Measurements from ENCODE around the gene STEAP3. TPM values are rescaled to one million over a fixed set of nuclear protein-coding genes. Genes with fewer than 3 reads are reported as not detected.

Gene STEAP3
- total RNA-seq, 1 experiment from 2014 or later: 24.0 TPM

DNA sequence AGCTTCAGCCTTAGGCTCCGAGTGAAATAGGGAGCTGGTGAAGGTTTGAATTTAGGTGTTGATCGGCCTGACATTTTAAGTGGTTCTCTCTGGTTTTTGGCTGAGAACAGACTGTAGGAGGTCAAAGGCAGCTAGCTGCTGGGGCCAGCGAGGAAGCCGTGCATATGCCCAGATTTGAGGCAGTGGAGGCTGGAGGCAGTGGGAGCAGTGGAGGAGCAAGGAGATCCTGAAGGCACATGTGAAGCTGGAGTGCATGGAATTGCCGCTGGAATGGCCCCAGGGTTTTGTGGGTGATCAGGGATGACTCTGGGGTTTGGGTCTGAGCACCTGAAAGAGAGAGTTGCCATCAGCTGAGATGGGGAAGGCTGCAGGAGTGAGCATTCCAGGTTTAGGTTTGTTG, 25.1 kb downstream of the STEAP3 start (continued):
- TF ChIP-seq, protein P1, sequence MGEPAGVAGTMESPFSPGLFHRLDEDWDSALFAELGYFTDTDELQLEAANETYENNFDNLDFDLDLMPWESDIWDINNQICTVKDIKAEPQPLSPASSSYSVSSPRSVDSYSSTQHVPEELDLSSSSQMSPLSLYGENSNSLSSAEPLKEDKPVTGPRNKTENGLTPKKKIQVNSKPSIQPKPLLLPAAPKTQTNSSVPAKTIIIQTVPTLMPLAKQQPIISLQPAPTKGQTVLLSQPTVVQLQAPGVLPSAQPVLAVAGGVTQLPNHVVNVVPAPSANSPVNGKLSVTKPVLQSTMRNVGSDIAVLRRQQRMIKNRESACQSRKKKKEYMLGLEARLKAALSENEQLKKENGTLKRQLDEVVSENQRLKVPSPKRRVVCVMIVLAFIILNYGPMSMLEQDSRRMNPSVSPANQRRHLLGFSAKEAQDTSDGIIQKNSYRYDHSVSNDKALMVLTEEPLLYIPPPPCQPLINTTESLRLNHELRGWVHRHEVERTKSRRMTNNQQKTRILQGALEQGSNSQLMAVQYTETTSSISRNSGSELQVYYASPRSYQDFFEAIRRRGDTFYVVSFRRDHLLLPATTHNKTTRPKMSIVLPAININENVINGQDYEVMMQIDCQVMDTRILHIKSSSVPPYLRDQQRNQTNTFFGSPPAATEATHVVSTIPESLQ (CRISPR knock-in tag; IDR thresholded peaks at IDR 0.05): no peak
- TF ChIP-seq TEAD1 (CRISPR knock-in tag; IDR thresholded peaks at IDR 0.05) (no peak), FOXP1 (CRISPR knock-in tag; IDR thresholded peaks at IDR 0.05; ENCODE audit: borderline replicate concordance) (no peak), ZNF317 (CRISPR knock-in tag; IDR thresholded peaks at IDR 0.05; ENCODE audit: borderline replicate concordance, low read depth) (no peak), CREB1 (CRISPR knock-in tag; IDR thresholded peaks at IDR 0.05) (no peak)
- TF ChIP-seq, protein P2, sequence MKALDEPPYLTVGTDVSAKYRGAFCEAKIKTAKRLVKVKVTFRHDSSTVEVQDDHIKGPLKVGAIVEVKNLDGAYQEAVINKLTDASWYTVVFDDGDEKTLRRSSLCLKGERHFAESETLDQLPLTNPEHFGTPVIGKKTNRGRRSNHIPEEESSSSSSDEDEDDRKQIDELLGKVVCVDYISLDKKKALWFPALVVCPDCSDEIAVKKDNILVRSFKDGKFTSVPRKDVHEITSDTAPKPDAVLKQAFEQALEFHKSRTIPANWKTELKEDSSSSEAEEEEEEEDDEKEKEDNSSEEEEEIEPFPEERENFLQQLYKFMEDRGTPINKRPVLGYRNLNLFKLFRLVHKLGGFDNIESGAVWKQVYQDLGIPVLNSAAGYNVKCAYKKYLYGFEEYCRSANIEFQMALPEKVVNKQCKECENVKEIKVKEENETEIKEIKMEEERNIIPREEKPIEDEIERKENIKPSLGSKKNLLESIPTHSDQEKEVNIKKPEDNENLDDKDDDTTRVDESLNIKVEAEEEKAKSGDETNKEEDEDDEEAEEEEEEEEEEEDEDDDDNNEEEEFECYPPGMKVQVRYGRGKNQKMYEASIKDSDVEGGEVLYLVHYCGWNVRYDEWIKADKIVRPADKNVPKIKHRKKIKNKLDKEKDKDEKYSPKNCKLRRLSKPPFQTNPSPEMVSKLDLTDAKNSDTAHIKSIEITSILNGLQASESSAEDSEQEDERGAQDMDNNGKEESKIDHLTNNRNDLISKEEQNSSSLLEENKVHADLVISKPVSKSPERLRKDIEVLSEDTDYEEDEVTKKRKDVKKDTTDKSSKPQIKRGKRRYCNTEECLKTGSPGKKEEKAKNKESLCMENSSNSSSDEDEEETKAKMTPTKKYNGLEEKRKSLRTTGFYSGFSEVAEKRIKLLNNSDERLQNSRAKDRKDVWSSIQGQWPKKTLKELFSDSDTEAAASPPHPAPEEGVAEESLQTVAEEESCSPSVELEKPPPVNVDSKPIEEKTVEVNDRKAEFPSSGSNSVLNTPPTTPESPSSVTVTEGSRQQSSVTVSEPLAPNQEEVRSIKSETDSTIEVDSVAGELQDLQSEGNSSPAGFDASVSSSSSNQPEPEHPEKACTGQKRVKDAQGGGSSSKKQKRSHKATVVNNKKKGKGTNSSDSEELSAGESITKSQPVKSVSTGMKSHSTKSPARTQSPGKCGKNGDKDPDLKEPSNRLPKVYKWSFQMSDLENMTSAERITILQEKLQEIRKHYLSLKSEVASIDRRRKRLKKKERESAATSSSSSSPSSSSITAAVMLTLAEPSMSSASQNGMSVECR (CRISPR knock-in tag; IDR thresholded peaks at IDR 0.05; ENCODE audit: borderline replicate concordance): no peak

DNA sequence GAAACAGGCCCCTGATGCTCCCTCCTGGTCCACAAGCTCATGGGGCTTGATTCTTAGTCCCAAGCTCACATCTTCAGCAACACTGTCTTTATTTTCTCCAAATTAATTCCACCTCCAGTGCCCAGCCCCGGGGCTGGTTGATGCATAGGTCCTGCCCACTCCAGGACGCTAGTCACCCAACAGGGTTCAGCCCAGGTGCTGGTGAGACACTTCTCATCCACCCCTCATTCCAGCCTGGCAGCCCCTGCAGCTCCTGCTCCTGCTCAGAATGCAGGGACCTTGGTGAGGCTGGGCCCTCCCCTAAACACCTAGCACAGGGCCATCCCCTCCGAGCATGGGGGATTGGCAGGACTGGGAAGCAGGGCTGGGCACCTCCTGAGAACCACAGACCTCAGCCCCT, 25.7 kb downstream of the STEAP3 start:
- H3K4me3 Mint-ChIP-seq: no peak overlapping the region
- ChIA-PET POLR2A (interaction anchor here (0.5 kb wide), 1 partner anchor 90 kb away, joined by 12 read pairs; no protein-coding TSS in a partner anchor), CTCF (no interaction called here)
- no peak for ATAC-seq
- no peaks in the 10 kb centered on the region; the same call in 1 of the 2 replicates for H3K27me3 Mint-ChIP-seq (ENCODE audit: low read depth)
- peaks cover 38% of the 10 kb centered on the region for H3K36me3 Mint-ChIP-seq
- H3K27ac Mint-ChIP-seq: no peak overlapping the region
- H3K4me1 Mint-ChIP-seq: 0 out of 2 replicates have a peak, but pooled peaks cover 3% of the 10 kb centered on the region
- peaks cover 5% of the 10 kb centered on the region; the same call in 1 of the 2 replicates for H3K9me3 Mint-ChIP-seq
- TF ChIP-seq ETV6 (CRISPR knock-in tag; IDR thresholded peaks at IDR 0.05) (no peak), GRHL2 (CRISPR knock-in tag; IDR thresholded peaks at IDR 0.05; ENCODE audit: insufficient replicate concordance, severe bottlenecking) (no peak), TCF7 (CRISPR knock-in tag; IDR thresholded peaks at IDR 0.05; ENCODE audit: low read depth) (no peak), ZNF317 (CRISPR knock-in tag; IDR thresholded peaks at IDR 0.05; ENCODE audit: borderline replicate concordance, low read depth) (no peak), SMAD4 (CRISPR knock-in tag; IDR thresholded peaks at IDR 0.05) (no peak), ATF1 (CRISPR knock-in tag; IDR thresholded peaks at IDR 0.05) (no peak)
- TF ChIP-seq, protein P3, sequence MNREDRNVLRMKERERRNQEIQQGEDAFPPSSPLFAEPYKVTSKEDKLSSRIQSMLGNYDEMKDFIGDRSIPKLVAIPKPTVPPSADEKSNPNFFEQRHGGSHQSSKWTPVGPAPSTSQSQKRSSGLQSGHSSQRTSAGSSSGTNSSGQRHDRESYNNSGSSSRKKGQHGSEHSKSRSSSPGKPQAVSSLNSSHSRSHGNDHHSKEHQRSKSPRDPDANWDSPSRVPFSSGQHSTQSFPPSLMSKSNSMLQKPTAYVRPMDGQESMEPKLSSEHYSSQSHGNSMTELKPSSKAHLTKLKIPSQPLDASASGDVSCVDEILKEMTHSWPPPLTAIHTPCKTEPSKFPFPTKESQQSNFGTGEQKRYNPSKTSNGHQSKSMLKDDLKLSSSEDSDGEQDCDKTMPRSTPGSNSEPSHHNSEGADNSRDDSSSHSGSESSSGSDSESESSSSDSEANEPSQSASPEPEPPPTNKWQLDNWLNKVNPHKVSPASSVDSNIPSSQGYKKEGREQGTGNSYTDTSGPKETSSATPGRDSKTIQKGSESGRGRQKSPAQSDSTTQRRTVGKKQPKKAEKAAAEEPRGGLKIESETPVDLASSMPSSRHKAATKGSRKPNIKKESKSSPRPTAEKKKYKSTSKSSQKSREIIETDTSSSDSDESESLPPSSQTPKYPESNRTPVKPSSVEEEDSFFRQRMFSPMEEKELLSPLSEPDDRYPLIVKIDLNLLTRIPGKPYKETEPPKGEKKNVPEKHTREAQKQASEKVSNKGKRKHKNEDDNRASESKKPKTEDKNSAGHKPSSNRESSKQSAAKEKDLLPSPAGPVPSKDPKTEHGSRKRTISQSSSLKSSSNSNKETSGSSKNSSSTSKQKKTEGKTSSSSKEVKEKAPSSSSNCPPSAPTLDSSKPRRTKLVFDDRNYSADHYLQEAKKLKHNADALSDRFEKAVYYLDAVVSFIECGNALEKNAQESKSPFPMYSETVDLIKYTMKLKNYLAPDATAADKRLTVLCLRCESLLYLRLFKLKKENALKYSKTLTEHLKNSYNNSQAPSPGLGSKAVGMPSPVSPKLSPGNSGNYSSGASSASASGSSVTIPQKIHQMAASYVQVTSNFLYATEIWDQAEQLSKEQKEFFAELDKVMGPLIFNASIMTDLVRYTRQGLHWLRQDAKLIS (CRISPR knock-in tag; IDR thresholded peaks at IDR 0.05; ENCODE audit: borderline replicate concordance): no peak
- TF ChIP-seq, protein P4, sequence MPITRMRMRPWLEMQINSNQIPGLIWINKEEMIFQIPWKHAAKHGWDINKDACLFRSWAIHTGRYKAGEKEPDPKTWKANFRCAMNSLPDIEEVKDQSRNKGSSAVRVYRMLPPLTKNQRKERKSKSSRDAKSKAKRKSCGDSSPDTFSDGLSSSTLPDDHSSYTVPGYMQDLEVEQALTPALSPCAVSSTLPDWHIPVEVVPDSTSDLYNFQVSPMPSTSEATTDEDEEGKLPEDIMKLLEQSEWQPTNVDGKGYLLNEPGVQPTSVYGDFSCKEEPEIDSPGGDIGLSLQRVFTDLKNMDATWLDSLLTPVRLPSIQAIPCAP (CRISPR knock-in tag; IDR thresholded peaks at IDR 0.05): no peak
- TF ChIP-seq, protein P5, sequence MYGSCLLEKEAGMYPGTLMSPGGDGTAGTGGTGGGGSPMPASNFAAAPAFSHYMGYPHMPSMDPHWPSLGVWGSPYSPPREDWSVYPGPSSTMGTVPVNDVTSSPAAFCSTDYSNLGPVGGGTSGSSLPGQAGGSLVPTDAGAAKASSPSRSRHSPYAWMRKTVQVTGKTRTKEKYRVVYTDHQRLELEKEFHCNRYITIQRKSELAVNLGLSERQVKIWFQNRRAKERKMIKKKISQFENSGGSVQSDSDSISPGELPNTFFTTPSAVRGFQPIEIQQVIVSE (CRISPR knock-in tag; IDR thresholded peaks at IDR 0.05; ENCODE audit: borderline replicate concordance): no peak
- TF ChIP-seq, protein P6, sequence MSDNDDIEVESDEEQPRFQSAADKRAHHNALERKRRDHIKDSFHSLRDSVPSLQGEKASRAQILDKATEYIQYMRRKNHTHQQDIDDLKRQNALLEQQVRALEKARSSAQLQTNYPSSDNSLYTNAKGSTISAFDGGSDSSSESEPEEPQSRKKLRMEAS (CRISPR knock-in tag; IDR thresholded peaks at IDR 0.05): no peak
- no peak for DNase-seq (ENCODE audit: low spot score)
